ES-I3 (cell line): ENCODE results near the gene KHDC1L.
"Not testable (repeated sequence)": the region's sequence is repeated elsewhere in the genome, so short reads cannot be mapped to it uniquely, and the experiment has no call there.

Experiments used
- H3K36me3 ChIP-seq: 2 replicates; pipeline ENCODE4 v1.6.1; 2013; ENCODE audit warnings: mild to moderate bottlenecking, low read length, control low read depth, moderate library complexity; ENCODE audit not compliant: insufficient read depth
- H3K4me1 ChIP-seq: 2 replicates; pipeline ENCODE4 v1.6.1; 2013; ENCODE audit warnings: mild to moderate bottlenecking, control low read depth, low read length; ENCODE audit not compliant: insufficient read depth
- H3K9ac ChIP-seq: 2 replicates; pipeline ENCODE4 v1.6.1; 2013; ENCODE audit warnings: low read depth, mild to moderate bottlenecking, low read length, moderate library complexity
- H3K9me3 ChIP-seq: 2 replicates; pipeline ENCODE4 v1.6.1; 2013; ENCODE audit warnings: mild to moderate bottlenecking, low read length, moderate library complexity; ENCODE audit not compliant: control insufficient read depth, insufficient read depth

KHDC1L gene, protein sequence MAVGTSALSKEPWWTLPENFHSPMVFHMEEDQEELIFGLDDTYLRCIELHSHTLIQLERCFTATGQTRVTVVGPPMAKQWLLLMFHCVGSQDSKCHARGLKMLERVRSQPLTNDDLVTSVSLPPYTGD

GRCh38 chr6:73225396-73225795 is at the start of gene KHDC1L:
Gene KHDC1L, minus strand, starts transcription at chr6:73225496. Its CDS starts 88 bp downstream, at chr6:73225408.
- Histone ChIP-seq H3K9me3 (no peaks in the 10 kb centered on the region; the same call in 1 of the 2 replicates), H3K9ac (no peak within 1 kb of the TSS), H3K36me3 (no peaks in the 10 kb centered on the region), H3K4me1 (no peaks in the 10 kb centered on the region)

DNA sequence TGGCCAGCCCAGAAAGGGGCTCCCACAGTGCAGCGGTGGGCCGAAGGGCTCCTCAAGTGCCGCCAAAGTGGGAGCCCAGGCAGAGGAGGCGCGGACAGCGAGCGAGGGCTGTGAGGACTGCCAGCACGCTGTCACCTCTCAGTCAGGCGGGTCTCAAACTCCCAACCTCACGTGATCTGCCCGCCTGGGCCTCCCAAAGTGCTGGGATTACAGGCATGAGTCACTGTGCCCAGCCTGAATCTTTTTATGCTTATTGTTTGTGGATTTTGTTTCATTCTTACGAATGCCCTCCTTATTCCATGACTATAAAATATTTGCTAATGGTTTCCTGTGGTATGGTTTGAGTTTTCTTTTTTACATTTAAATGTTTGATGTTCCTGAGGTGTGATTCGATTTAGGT is 44.0 kb upstream of the KHDC1L start:
- not testable (repeated sequence) for H3K9me3 ChIP-seq, H3K9ac ChIP-seq, H3K36me3 ChIP-seq, H3K4me1 ChIP-seq

DNA sequence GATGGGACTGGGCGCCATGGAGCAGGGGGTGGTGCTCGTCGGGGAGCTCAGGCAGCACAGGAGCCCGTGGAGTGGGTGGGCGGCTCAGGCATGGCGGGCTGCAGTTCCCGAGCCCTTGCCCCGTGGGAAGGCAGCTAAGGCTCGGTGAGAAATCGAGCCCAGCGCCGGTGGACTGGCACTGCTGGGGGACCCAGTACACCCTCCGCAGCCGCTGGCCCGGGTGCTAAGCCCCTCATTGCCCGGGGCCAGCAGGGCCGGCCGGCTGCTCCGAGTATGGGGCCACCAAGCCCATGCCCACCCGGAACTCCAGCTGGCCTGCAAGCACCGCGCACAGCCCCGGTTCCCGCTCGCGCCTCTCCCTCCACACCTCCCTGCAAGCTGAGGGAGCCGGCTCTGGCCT is 43.6 kb upstream of the KHDC1L start:
- not testable (repeated sequence) for H3K4me1 ChIP-seq, H3K9me3 ChIP-seq, H3K9ac ChIP-seq, H3K36me3 ChIP-seq

- H3K36me3 ChIP-seq: no peaks in the 10 kb centered on the region
- no peak overlapping the region for H3K9ac ChIP-seq
- no peaks in the 10 kb centered on the region for H3K9me3 ChIP-seq
- peaks cover 5% of the 10 kb centered on the region for H3K4me1 ChIP-seq
Measured at GRCh38 chr6:73264446-73264845, 39.1 kb upstream of the KHDC1L start.

DNA sequence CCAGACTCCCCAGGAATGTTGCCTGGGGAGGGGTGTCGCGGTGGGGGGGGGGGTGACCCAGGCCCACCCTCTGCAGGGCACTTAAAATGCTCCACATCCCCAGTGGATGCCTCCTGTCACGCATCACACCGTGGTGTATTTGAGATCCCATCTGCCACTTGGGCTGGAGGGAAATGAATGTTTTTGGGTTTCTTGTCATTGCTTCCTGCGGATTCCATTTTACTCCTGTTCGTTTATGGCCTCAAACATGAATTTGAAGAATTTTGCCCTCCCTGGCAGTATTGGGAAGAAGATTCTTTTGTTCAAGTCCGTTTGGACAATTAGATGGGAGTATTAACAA is 38.2 kb upstream of the KHDC1L start:
- no peaks in the 10 kb centered on the region for H3K9me3 ChIP-seq
- peak overlapping the region; percentile 93 for H3K9ac ChIP-seq
- peaks cover 10% of the 10 kb centered on the region for H3K4me1 ChIP-seq
- H3K36me3 ChIP-seq: no peaks in the 10 kb centered on the region

GRCh38 chr6:73262671-73263569 is 37.6 kb upstream of the KHDC1L start, which contains the start of gene KHDC1:
Gene KHDC1, minus strand, starts transcription at chr6:73263196. Its CDS starts 20,679 bp downstream, at chr6:73242517.
- no peaks in the 10 kb centered on the region for H3K36me3 ChIP-seq
- H3K9ac ChIP-seq: peak within 1 kb of the TSS; percentile 93
- H3K9me3 ChIP-seq: no peaks in the 10 kb centered on the region
- H3K4me1 ChIP-seq: peaks cover 10% of the 10 kb centered on the region

GRCh38 chr6:73258721-73259120 is 33.4 kb upstream of the KHDC1L start:
- H3K36me3 ChIP-seq: no peaks in the 10 kb centered on the region
- no peak overlapping the region for H3K9ac ChIP-seq
- H3K4me1 ChIP-seq: peaks cover 10% of the 10 kb centered on the region
- no peaks in the 10 kb centered on the region for H3K9me3 ChIP-seq

GRCh38 chr6:73254323-73254722 is 29.0 kb upstream of the KHDC1L start:
- H3K9ac ChIP-seq, H3K4me1 ChIP-seq, H3K36me3 ChIP-seq, H3K9me3 ChIP-seq: not testable (repeated sequence)

DNA sequence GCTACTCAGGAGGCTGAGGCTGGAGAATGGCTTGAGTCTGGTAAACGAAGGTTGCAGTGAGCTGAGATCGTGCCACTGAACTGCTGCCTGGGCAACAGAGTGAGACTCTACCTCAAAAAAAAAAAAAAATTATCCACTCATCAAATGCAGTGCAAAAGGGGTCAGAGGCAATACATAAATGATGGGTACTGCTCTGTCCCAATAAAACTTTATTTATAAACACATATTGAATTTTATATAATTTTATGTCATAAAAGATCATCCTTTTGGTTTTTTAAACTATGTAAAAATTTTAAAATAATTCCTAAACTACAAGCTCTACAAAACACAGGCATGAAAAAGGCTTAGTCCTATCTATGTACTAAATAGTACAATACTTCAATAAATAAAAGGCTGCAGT is 27.4 kb upstream of the KHDC1L start:
- H3K9ac ChIP-seq: no peak overlapping the region
- no peaks in the 10 kb centered on the region for H3K9me3 ChIP-seq
- H3K36me3 ChIP-seq: no peaks in the 10 kb centered on the region
- H3K4me1 ChIP-seq: 0 out of 2 replicates have a peak, but pooled peaks cover 2% of the 10 kb centered on the region

DNA sequence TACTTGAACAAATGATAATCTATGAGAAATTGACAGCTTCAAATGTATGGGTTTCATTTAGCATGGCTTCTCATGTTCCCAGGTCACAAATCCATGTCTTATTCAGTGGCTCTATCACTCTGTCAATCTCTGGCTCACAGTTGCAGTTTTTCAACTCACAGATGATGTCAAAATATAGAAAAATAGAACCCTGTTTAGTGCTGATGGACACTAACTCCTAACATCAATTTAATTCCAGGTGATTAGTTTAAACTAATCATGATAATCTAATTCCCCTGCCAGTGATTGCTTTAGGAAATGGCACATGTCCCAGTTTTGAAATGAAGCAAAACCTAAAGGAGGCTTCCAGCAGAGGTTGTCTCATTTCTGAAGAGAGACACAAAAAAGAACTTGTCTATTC is 24.7 kb upstream of the KHDC1L start:
- Histone ChIP-seq H3K9ac (no peak overlapping the region), H3K9me3 (no peaks in the 10 kb centered on the region), H3K4me1 (0 out of 2 replicates have a peak, but pooled peaks cover 2% of the 10 kb centered on the region), H3K36me3 (no peaks in the 10 kb centered on the region)

DNA sequence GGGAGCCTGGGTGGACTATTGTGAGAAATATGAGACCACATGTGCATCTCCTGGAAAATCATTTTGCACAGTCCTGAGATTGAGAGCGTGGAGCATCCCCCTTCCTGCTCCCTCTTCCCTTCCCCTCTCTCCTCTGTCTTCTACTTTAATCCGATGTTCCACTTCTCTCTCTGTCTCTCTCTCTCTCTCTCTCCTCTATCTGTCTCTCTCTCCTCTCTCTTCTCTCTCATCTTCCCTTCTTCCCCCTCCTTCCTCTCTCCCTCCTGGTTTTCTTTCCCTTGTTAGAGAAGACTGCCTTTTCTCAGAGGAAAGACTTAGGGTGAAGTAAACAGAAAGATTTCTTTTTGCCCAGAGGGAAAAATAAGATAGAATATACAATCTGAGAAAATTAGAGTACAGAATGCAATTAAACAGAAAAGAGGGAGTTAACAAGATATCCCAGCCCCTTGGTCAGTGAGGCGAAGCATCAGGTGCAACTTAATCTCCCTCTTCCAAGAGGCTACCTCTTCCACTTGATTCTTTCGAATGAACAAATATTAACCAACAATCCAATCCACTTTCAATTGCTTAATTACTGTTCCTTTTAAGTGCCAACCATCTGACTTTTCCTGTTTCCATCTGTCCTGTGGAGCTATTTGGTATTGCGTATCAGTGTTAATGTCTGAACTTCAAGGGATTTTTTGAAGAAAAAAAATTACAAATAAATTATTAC is 23.1 kb upstream of the KHDC1L start:
- no peaks in the 10 kb centered on the region for H3K36me3 ChIP-seq
- 0 out of 2 replicates have a peak, but pooled peaks cover 2% of the 10 kb centered on the region for H3K4me1 ChIP-seq
- no peak overlapping the region for H3K9ac ChIP-seq
- no peaks in the 10 kb centered on the region for H3K9me3 ChIP-seq

- Histone ChIP-seq H3K36me3 (no peaks in the 10 kb centered on the region), H3K4me1 (no peaks in the 10 kb centered on the region), H3K9ac (no peak overlapping the region), H3K9me3 (no peaks in the 10 kb centered on the region)
Measured at GRCh38 chr6:73242001-73242400, 16.7 kb upstream of the KHDC1L start.

GRCh38 chr6:73240730-73241129 is 15.4 kb upstream of the KHDC1L start:
- Histone ChIP-seq H3K36me3 (no peaks in the 10 kb centered on the region), H3K9ac (no peak overlapping the region), H3K4me1 (no peaks in the 10 kb centered on the region), H3K9me3 (no peaks in the 10 kb centered on the region)

GRCh38 chr6:73236144-73236750 is 11.0 kb upstream of the KHDC1L start:
- H3K9ac ChIP-seq: no peak overlapping the region
- no peaks in the 10 kb centered on the region for H3K9me3 ChIP-seq
- 0 out of 2 replicates have a peak, but pooled peaks cover 6% of the 10 kb centered on the region for H3K4me1 ChIP-seq
- H3K36me3 ChIP-seq: no peaks in the 10 kb centered on the region
